IgD-negative memory B cell (primary cell): ENCODE results near the gene NMD3. TPM values are rescaled to one million over a fixed set of nuclear protein-coding genes. Genes with fewer than 3 reads are reported as not detected.

Experiments
- H3K27ac Mint-ChIP-seq, 3 donors: one replicate each; pipeline ENCODE4 v1.8.0; 2020 to 2022; ENCODE audit warnings: mild to moderate bottlenecking in 3 of 3, mixed read lengths in 3 of 3, moderate library complexity in 1 of 3
- H3K27me3 Mint-ChIP-seq: one replicate; pipeline ENCODE4 v1.8.0; 2021; ENCODE audit warnings: mixed read lengths
- H3K36me3 Mint-ChIP-seq: one replicate; pipeline ENCODE4 v1.8.0; 2020; ENCODE audit warnings: mild to moderate bottlenecking, mixed read lengths
- H3K4me1 Mint-ChIP-seq, 3 donors: one replicate each; pipeline ENCODE4 v1.8.0; 2020 to 2022; ENCODE audit warnings: mixed read lengths in 3 of 3, mild to moderate bottlenecking in 1 of 3
- H3K4me3 Mint-ChIP-seq, 4 donors: one replicate each; pipeline ENCODE4 v1.8.0; 2020 to 2022; ENCODE audit warnings: mild to moderate bottlenecking in 4 of 4, mixed read lengths in 4 of 4, moderate library complexity in 3 of 4
- H3K9me3 Mint-ChIP-seq, 3 donors: one replicate each; pipeline ENCODE4 v1.8.0; 2020 to 2021; ENCODE audit warnings: mixed read lengths in 3 of 3, mild to moderate bottlenecking in 1 of 3
- polyA plus RNA-seq: library from polyadenylated mRNA; unstranded; fragments of 300-500 nt; fragmentation: Illumina TruSeq; gene quantifications from one replicate; pipeline ENCODE4 v1.2.3, GENCODE V29; 2021

Gene NMD3
- polyA plus RNA-seq, 1 donor from 2014 or later, result 33.9 TPM

DNA sequence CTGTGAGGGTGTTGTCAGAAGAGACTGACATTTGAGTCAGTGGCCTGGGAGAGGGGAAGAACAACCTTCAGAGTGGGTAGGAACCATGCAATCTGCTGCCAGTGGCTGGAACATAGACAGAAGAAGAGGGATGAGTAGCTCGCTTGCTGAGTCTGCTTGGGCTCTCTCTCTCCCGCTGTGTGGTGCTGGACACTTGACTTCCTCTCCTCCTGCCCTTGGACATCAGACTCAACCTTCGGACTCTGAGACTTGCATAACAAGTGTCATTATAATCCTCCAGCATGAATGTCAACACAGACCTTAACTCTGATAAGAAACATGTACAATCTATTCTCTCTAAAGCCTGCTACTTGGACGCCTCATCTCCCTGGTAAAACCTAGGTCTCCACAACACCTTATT lies 5.9 kb upstream of the NMD3 start:
- H3K4me1 Mint-ChIP-seq, result peaks cover 0 to 2% (median under 1%) of the 10 kb centered on the region in 3 donors
- peaks cover 3% of the 10 kb centered on the region for H3K27me3 Mint-ChIP-seq
- H3K27ac Mint-ChIP-seq, result no peak overlapping the region

GRCh38 chr3:161217496-161217895 lies 3.6 kb upstream of the NMD3 start:
- Mint-ChIP-seq H3K4me1 (peaks cover 5 to 8% (median 8%) of the 10 kb centered on the region in 3 donors), H3K27ac (no peak overlapping the region), H3K9me3 (peaks cover 0 to 3% (median 0%) of the 10 kb centered on the region in 3 donors), H3K27me3 (peaks cover 3% of the 10 kb centered on the region), H3K36me3 (peaks cover 3% of the 10 kb centered on the region), H3K4me3 (peak overlapping the region in 1 of 4 donors; percentile 17)

More for the DNA sequence above, 5.9 kb upstream of the NMD3 start:
- Mint-ChIP-seq H3K36me3 (peaks cover 3% of the 10 kb centered on the region), H3K4me3 (no peak overlapping the region), H3K9me3 (peaks cover 0 to 3% (median 0%) of the 10 kb centered on the region in 3 donors)

DNA sequence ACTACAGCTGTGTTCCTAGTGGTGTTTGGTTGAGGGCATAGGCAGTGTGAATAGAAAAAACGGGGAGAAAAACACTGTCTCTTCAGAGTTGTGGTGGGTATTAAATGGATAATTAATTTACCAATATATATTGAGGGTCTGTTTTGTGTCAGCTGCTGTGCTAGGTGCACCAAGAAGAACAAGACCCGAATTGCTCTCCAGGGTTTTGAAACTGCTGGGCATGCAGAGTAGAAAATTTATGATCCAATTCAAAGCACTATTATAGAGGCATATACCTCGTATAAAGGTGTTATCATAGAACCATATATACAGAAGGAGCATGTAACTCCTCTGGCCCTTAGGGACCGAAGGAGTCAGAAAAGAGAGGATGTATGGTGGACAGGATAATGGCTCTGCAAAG lies 1.6 kb upstream of the NMD3 start:
- H3K4me1 Mint-ChIP-seq, result peaks cover 13 to 20% (median 15%) of the 10 kb centered on the region in 3 donors
- peaks cover 3% of the 10 kb centered on the region for H3K36me3 Mint-ChIP-seq
- peak overlapping the region in 2 of 3 donors; percentile 16 to 87 for H3K27ac Mint-ChIP-seq
- H3K27me3 Mint-ChIP-seq, result peaks cover 3% of the 10 kb centered on the region
- H3K9me3 Mint-ChIP-seq, result peaks cover 0 to 3% (median 0%) of the 10 kb centered on the region in 3 donors
- H3K4me3 Mint-ChIP-seq, result peak overlapping the region; percentile 38 to 98 (median 98)

DNA sequence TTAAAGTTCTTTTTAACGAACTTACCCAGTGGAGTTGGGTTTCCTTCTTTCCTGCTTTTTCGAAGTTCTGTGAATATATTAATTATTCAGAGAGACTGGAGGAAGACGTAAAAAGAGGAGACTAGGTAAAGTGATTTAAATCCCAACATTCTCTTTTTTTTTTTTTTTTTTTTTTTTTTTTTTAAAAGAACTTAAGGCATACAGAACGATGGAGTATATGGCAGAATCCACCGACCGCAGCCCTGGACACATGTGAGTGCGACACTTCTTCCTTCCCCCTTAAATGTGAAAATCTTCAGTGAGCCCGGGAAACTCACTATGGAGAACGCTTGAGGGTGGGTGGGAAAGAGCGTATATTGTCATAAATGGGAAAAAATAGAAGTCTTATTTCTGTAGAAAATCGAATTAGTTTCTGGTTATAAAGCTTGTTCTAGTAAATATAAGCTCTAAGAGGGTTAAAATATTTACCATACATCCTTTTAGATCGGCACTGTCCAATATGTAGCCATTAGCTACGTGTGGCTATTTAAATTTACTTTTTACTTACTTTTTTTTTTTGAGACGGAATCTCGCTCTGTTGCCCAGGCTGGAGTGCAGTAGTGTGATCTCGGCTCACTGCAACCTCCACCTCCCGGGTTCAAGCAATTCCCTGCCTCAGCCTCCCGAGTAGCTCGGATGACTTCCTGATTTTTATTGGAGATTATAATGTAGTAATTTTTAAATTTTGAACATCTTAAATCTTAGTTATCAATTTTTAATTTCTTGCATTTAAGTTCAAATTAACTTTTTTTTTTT lies 892 bp downstream of the NMD3 start:
- H3K27me3 Mint-ChIP-seq, result no peaks in the 10 kb centered on the region
- H3K4me3 Mint-ChIP-seq, result peak overlapping the region; percentile 91 to 98 (median 96)
- H3K27ac Mint-ChIP-seq, result peak overlapping the region in 2 of 3 donors; percentile 89 to 98
- H3K4me1 Mint-ChIP-seq, result peaks cover 13 to 25% (median 20%) of the 10 kb centered on the region in 3 donors
- H3K9me3 Mint-ChIP-seq, result peaks cover 0 to 3% (median 0%) of the 10 kb centered on the region in 3 donors
- H3K36me3 Mint-ChIP-seq, result peaks cover 9% of the 10 kb centered on the region

GRCh38 chr3:161222662-161223061 lies 1.6 kb downstream of the NMD3 start:
- peaks cover 10% of the 10 kb centered on the region for H3K36me3 Mint-ChIP-seq
- H3K27me3 Mint-ChIP-seq, result no peaks in the 10 kb centered on the region
- peaks cover 13 to 25% (median 21%) of the 10 kb centered on the region in 3 donors for H3K4me1 Mint-ChIP-seq
- H3K4me3 Mint-ChIP-seq, result peak overlapping the region; percentile 31 to 97 (median 93)
- H3K27ac Mint-ChIP-seq, result no peak overlapping the region
- H3K9me3 Mint-ChIP-seq, result peaks cover 0 to 3% (median 0%) of the 10 kb centered on the region in 3 donors

DNA sequence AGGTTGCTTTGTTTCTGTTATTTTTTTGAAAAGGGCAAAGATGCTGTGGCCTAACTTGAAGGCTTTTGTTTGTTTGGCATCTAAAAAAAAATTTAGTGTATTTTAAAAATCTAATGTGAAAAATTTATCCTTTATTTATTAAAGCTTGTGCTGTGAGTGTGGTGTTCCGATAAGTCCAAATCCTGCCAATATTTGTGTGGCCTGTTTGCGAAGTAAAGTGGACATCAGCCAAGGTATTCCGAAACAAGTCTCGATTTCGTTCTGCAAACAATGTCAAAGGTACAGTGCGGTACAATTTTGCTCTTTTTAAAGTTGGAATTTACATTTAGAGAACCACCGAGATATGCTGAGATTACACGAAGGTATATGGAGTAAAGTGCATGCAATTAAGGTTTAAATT lies 3.7 kb downstream of the NMD3 start:
- no peaks in the 10 kb centered on the region for H3K27me3 Mint-ChIP-seq
- peak overlapping the region in 1 of 4 donors; percentile 68 for H3K4me3 Mint-ChIP-seq
- H3K27ac Mint-ChIP-seq, result no peak overlapping the region
- peaks cover 13 to 24% (median 21%) of the 10 kb centered on the region in 3 donors for H3K4me1 Mint-ChIP-seq
- H3K9me3 Mint-ChIP-seq, result peaks cover 0 to under 1% (median 0%) of the 10 kb centered on the region in 3 donors
- H3K36me3 Mint-ChIP-seq, result peaks cover 9% of the 10 kb centered on the region

DNA sequence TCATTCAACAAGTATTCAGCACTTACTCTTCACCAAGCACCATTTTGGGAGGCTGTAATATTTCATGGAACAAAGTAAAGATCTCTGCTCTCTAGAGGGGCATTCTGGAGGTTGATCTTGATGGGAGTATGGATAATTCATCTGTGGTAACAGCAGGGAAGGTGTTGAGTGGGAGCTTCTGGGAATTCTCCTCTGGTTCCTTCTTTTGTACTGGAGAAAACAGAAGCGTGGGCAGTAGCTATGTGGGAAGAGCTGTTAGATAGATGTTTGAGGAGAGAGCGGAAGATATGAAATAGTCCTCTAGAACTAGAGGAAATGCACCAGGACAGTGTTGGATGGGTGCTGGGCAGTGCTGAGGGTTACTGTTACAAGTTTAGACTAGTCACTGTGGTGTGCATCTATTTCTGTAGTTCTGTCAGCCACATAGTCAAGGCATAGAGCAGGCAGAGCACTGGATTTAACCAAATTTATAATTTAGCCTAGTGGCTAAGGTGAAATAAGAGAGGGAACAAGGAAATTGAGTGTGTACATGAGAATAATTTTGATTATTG lies 9.6 kb downstream of the NMD3 start:
- no peak overlapping the region for H3K27ac Mint-ChIP-seq
- H3K27me3 Mint-ChIP-seq, result no peaks in the 10 kb centered on the region
- H3K9me3 Mint-ChIP-seq, result no peaks in the 10 kb centered on the region
- H3K4me3 Mint-ChIP-seq, result no peak overlapping the region
- H3K36me3 Mint-ChIP-seq, result peaks cover 6% of the 10 kb centered on the region
- peaks cover 0 to 2% (median 1%) of the 10 kb centered on the region in 3 donors for H3K4me1 Mint-ChIP-seq

DNA sequence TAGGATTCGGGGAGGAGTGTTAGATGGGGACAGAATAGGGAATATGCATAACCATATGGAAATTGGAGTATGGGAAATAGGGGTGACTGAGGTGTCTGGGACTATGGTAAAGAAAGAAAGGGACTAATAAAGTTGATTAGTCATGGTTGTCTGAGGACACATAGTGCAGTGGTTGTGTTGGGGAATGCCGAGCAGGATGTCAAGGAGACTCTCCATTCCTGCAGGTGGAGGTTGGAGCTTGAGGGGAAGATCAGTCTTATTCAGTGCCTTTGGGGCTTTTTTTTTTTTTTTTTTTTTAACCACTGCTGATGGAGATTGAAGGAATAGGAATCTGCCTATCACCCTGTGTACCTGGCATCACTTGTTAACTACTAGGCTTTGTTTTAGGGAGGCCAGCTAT lies 10.8 kb downstream of the NMD3 start:
- Mint-ChIP-seq H3K9me3 (no peaks in the 10 kb centered on the region), H3K27ac (no peak overlapping the region), H3K36me3 (peaks cover 5% of the 10 kb centered on the region), H3K27me3 (no peaks in the 10 kb centered on the region), H3K4me1 (peaks cover 0 to 2% (median 1%) of the 10 kb centered on the region in 3 donors), H3K4me3 (no peak overlapping the region)

GRCh38 chr3:161233557-161233956 lies 12.4 kb downstream of the NMD3 start:
- Mint-ChIP-seq H3K4me3 (no peak overlapping the region), H3K27me3 (no peaks in the 10 kb centered on the region), H3K36me3 (peaks cover 4% of the 10 kb centered on the region), H3K27ac (no peak overlapping the region), H3K9me3 (no peaks in the 10 kb centered on the region), H3K4me1 (peaks cover 0 to 3% (median 0%) of the 10 kb centered on the region in 3 donors)

- H3K9me3 Mint-ChIP-seq, result no peaks in the 10 kb centered on the region
- H3K4me1 Mint-ChIP-seq, result peaks cover 0 to 3% (median 0%) of the 10 kb centered on the region in 3 donors
- H3K27me3 Mint-ChIP-seq, result no peaks in the 10 kb centered on the region
- H3K4me3 Mint-ChIP-seq, result no peak overlapping the region
- H3K27ac Mint-ChIP-seq, result no peak overlapping the region
- peaks cover 9% of the 10 kb centered on the region for H3K36me3 Mint-ChIP-seq
These were observed 15.1 kb downstream of the NMD3 start for GRCh38 chr3:161236240-161236639.

DNA sequence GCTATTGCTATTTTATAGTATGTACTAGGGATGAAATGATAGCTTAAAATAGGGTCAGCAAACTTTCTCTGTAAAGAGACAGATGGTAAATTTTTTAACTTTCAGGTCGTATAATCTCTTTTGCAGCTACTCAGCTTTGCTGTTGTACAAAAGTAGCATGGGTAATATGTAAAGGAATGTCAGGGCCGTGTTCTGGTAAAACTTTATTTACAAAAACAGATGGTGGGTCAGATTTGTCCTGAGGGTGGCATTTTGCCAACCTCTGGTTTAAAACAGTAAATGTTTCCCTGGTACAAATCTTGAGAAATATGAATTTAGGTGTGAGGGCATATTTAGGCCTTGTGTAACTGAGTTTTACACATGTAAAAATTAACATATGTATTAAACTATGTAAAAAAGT lies 18.6 kb downstream of the NMD3 start:
- Mint-ChIP-seq H3K4me3 (no peak overlapping the region), H3K27me3 (no peaks in the 10 kb centered on the region), H3K9me3 (no peaks in the 10 kb centered on the region), H3K27ac (no peak overlapping the region), H3K4me1 (peaks cover 0 to 2% (median 0%) of the 10 kb centered on the region in 3 donors), H3K36me3 (peaks cover 9% of the 10 kb centered on the region)

DNA sequence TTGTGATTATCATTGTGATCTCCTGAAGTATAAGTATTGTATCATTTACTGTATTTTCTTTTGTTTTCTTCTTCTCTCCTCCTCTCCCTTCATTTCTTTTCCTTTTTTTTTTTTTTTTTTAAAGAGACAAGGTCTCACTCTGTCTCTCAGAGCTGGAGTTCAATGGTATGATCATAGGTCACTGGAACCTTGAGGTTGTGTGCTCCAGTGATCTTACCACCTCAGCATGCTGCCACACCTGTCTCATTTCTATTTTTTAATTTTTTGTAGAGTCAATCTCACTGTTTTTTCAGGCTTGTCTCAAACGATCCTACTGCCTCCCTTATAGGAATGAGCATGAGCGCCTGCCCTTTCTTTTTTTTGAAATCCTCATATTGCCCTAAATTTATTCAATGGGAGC lies 23.4 kb downstream of the NMD3 start:
- Mint-ChIP-seq H3K4me3 (no peak overlapping the region), H3K36me3 (peaks cover 11% of the 10 kb centered on the region), H3K9me3 (no peaks in the 10 kb centered on the region), H3K4me1 (peaks cover 0 to 2% (median 0%) of the 10 kb centered on the region in 3 donors), H3K27ac (no peak overlapping the region), H3K27me3 (no peaks in the 10 kb centered on the region)

DNA sequence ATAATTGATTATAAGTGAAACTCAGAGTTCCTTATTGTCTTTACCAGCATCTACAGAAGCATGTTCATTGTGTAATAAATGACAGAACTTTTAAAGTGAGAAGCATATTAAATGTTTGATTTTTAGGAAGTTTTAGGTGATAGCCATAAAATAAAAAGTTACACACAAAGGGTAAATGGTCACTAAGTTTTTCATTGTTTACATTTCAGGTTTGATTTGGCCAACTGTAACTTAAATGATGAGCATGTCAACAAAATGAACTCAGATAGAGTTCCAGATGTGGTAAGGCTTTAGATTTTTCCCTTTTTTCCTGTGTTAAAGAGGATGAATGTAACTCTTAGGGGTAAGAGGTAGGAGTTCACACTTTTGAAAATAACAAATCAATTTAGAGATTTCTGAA lies 25.9 kb downstream of the NMD3 start:
- no peaks in the 10 kb centered on the region for H3K27me3 Mint-ChIP-seq
- H3K9me3 Mint-ChIP-seq, result no peaks in the 10 kb centered on the region
- peak overlapping the region in 1 of 3 donors; percentile 91 for H3K27ac Mint-ChIP-seq
- no peak overlapping the region for H3K4me3 Mint-ChIP-seq
- peaks cover 14% of the 10 kb centered on the region for H3K36me3 Mint-ChIP-seq
- H3K4me1 Mint-ChIP-seq, result peaks cover 0 to 2% (median 0%) of the 10 kb centered on the region in 3 donors

- Mint-ChIP-seq H3K27ac (no peak overlapping the region), H3K9me3 (no peaks in the 10 kb centered on the region), H3K4me1 (peaks cover 0 to 4% (median 0%) of the 10 kb centered on the region in 3 donors), H3K36me3 (peaks cover 14% of the 10 kb centered on the region), H3K27me3 (no peaks in the 10 kb centered on the region), H3K4me3 (no peak overlapping the region)
These were observed 29.0 kb downstream of the NMD3 start for GRCh38 chr3:161250116-161250515.

DNA sequence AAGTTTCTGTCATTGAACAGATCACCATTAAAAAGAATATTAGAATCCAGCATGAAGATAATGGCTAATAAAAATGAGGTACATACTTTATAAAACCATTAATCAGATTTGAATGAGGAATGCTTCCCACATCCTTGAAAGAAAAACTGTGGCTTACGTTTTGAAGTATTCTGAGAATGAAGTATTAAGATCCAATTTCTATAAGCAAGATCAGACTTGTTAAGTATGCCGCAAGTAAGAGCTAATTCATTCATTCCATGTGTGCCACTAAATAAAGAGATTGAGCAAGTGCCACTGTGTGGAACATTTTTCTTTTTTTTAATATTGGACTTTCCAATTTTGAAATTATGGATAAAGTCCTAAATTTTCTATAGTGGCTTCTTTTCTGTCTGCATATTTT lies 30.6 kb downstream of the NMD3 start:
- Mint-ChIP-seq H3K9me3 (no peaks in the 10 kb centered on the region), H3K4me1 (peaks cover 0 to 8% (median 1%) of the 10 kb centered on the region in 3 donors), H3K27me3 (no peaks in the 10 kb centered on the region), H3K27ac (no peak overlapping the region), H3K4me3 (no peak overlapping the region), H3K36me3 (peaks cover 16% of the 10 kb centered on the region)
